Thyroid gland (tissue), 4 donors: ENCODE measurements around the gene CASKIN2. TPM values are rescaled to one million over a fixed set of nuclear protein-coding genes. Genes with fewer than 3 reads are reported as not detected.
A peak's percentile ranks its signal among the peaks of the same experiment; 100 is the strongest.

ENCODE experiments used
- DNase-seq, 2 donors: peaks; one replicate each; pipeline ENCODE4 v3.0.0-alpha.2; 2019
- H3K27ac ChIP-seq, 3 donors: fragments of 200-600 bp; sonication (generic); 1 replicate in 2 of 3; 2 replicates in 1 of 3; pipeline ENCODE4 v1.5.1; 2016 to 2019; ENCODE audit warnings: mild to moderate bottlenecking in 1 of 3, moderate library complexity in 1 of 3
- H3K27me3 ChIP-seq: fragments of 200-600 bp; sonication (generic); one replicate; pipeline ENCODE4 v1.5.1; 2019
- H3K36me3 ChIP-seq, 2 donors: fragments of 200-600 bp; sonication (generic); one replicate each; pipeline ENCODE4 v1.5.1; 2016 to 2019
- H3K4me1 ChIP-seq, 2 donors: fragments of 200-600 bp; sonication (generic); one replicate each; pipeline ENCODE4 v1.5.1; 2017 to 2019
- H3K4me3 ChIP-seq, 3 donors: fragments of 200-600 bp; sonication (generic); replicated peaks in 1 of 3; 1 replicate in 2 of 3; 2 replicates in 1 of 3; pipeline ENCODE4 v1.5.1; 2016; ENCODE audit warnings: mild to moderate bottlenecking in 1 of 3
- H3K9me3 ChIP-seq: fragments of 200-600 bp; sonication (generic); one replicate; pipeline ENCODE4 v1.5.1; 2017
- POLR2A ChIP-seq, 2 donors: fragments of 450-650 bp; IDR thresholded peaks; one replicate each; pipeline ENCODE4 v1.6.1; 2017; ENCODE audit warnings: antibody characterized with exemption in 2 of 2, mild to moderate bottlenecking in 2 of 2, moderate library complexity in 1 of 2
- WGBS, 2 donors: methylation state at CpG; one replicate each; pipeline ENCODE4 v1.1.5; 2017; 5-methylcytosine and 5-hydroxymethylcytosine counted together
- intact Hi-C: fragments of 100-400 bp; cut with DNase I; formaldehyde crosslinking; loops from one replicate; pipeline ENCODE4 v1.15.1; 2023
- total RNA-seq, 4 donors: library from RNA; depleted of rRNA; stranded (reverse); fragments of >200 nt; gene quantifications; one replicate each; pipeline ENCODE4 v1.2.3, GENCODE V29; 2016
- TF ChIP-seq, protein P1 (sequence below), 6 experiments: fragments of 200-600 bp in 3 of 6; fragments of 450-650 bp in 3 of 6; sonication (generic) in 3 of 6; IDR thresholded peaks; one replicate each; pipeline ENCODE4 v1.5.1; 2016 to 2019; ENCODE audit warnings: antibody characterized with exemption in 6 of 6, mild to moderate bottlenecking in 2 of 6, inconsistent platforms in 1 of 6, moderate library complexity in 1 of 6

Gene CASKIN2
- total RNA-seq, 4 donors from 2014 or later: 15.0 to 87.2 (median 21.7) TPM

DNA sequence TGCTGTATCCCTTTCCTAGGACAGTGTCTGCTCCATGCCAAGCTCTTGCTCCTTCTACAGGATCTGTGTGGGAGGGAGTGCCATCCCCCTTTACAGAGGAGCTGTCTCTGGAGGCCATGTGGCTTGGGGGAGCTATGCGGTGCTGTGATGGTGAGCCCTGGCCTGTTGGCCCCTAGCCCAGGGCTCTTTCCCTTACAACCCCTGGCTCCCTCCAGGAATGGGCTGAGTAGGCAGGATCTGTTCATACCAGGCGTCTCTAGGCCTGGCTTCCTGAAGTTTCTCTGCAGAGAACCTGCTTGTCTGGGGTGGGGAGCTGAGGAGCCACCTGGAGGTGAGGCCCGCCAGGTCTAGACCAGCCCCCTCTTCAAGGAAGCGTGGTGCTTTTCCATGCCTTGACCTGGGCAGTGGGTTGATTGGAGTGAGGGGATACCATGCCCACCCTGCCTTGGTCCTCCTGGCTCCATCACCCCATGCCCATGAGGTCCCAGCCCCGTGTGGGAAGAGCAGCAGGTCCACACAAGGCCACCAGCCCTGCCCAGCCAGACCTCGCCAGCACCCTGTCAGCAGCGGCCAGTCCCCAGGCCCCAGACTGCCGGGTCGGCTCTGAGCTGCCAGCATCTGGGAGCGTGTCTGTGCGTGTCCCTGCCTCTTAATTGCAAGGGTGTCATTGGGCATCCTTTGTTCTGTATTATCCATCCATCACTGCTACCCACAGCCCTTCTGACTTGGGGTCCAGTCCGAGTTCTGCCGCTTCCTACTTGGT is 24.8 kb upstream of the CASKIN2 start:
- no peak overlapping the region for H3K27ac ChIP-seq
- whole genome bisulfite sequencing, 2 donors: 84 to 89% methylated on average over 11 to 13 of the region's 13 CpGs
- H3K27me3 ChIP-seq: no peaks in the 10 kb centered on the region
- H3K9me3 ChIP-seq: no peaks in the 10 kb centered on the region
- H3K4me3 ChIP-seq: no peak overlapping the region
- DNase-seq: peak in 1 of 2 donors; percentile 12
- H3K36me3 ChIP-seq: no peaks in the 10 kb centered on the region
- H3K4me1 ChIP-seq: no peaks in the 10 kb centered on the region
- intact Hi-C loops: no loop called here
- TF ChIP-seq, protein P1, sequence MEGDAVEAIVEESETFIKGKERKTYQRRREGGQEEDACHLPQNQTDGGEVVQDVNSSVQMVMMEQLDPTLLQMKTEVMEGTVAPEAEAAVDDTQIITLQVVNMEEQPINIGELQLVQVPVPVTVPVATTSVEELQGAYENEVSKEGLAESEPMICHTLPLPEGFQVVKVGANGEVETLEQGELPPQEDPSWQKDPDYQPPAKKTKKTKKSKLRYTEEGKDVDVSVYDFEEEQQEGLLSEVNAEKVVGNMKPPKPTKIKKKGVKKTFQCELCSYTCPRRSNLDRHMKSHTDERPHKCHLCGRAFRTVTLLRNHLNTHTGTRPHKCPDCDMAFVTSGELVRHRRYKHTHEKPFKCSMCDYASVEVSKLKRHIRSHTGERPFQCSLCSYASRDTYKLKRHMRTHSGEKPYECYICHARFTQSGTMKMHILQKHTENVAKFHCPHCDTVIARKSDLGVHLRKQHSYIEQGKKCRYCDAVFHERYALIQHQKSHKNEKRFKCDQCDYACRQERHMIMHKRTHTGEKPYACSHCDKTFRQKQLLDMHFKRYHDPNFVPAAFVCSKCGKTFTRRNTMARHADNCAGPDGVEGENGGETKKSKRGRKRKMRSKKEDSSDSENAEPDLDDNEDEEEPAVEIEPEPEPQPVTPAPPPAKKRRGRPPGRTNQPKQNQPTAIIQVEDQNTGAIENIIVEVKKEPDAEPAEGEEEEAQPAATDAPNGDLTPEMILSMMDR (IDR thresholded peaks at IDR 0.05): no peak
- no peak for TF ChIP-seq POLR2A (IDR thresholded peaks at IDR 0.05)

DNA sequence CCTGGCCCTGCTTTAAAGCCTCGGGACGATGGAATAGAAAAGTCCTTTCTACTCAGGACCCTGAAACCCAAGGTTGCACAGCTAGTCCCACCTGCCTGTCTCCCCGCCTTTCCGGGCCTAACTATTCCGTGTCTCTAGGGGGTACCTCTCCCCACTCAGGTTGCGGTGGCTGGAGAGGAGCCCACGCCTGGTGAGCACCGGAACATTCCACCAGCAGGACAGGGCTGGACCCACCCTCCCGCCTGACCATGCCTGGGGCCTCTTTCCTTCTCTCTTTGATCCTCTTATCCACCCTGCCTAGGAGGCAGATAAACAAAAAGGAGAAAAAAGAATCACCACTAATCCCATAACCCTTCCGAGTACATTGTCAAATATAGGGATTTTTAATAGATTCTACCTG is 21.0 kb upstream of the CASKIN2 start:
- H3K4me3 ChIP-seq: no peak overlapping the region
- H3K27ac ChIP-seq: no peak overlapping the region
- intact Hi-C loops: no loop called here

DNA sequence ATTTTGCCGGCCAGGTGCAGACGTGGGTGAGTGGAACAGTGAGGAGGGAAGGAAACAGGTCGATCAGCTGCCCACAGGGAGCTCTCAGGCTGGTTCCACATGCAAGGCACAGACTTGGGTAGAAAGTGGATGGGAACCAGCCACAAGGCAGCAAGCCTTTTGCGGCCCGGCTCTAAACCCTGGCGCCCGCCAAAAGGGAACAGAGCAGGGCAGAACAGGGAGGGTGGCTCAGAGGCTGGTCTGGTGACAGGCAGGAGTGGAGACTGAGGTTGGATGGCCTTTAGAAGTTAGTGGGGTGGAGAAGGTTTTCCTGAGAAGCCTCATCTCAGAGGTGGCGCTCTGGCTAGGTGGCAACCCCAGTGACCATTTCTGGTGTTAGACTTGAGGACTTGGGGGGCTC is 20.5 kb upstream of the CASKIN2 start:
- no peak for DNase-seq
- intact Hi-C loops: no loop called here
- no peak overlapping the region for H3K4me3 ChIP-seq
- no peaks in the 10 kb centered on the region for H3K36me3 ChIP-seq
- H3K4me1 ChIP-seq: peaks cover 0 to 3% of the 10 kb centered on the region in 2 donors
- no peak for TF ChIP-seq POLR2A (IDR thresholded peaks at IDR 0.05)
- TF ChIP-seq, protein P1 (IDR thresholded peaks at IDR 0.05): no peak
- no peak overlapping the region for H3K27ac ChIP-seq
- no peaks in the 10 kb centered on the region for H3K9me3 ChIP-seq
- H3K27me3 ChIP-seq: no peaks in the 10 kb centered on the region
- 82 to 86% methylated on average over 8 of the region's 8 CpGs for WGBS, 2 donors

More for the DNA sequence above, 21.0 kb upstream of the CASKIN2 start:
- DNase-seq: no peak
- Histone ChIP-seq H3K9me3 (no peaks in the 10 kb centered on the region), H3K36me3 (no peaks in the 10 kb centered on the region), H3K27me3 (no peaks in the 10 kb centered on the region), H3K4me1 (no peaks in the 10 kb centered on the region)
- 77 to 78% methylated on average over 8 to 10 of the region's 10 CpGs for WGBS, 2 donors
- no peak for TF ChIP-seq POLR2A (IDR thresholded peaks at IDR 0.05)
- TF ChIP-seq, protein P1 (IDR thresholded peaks at IDR 0.05): no peak

DNA sequence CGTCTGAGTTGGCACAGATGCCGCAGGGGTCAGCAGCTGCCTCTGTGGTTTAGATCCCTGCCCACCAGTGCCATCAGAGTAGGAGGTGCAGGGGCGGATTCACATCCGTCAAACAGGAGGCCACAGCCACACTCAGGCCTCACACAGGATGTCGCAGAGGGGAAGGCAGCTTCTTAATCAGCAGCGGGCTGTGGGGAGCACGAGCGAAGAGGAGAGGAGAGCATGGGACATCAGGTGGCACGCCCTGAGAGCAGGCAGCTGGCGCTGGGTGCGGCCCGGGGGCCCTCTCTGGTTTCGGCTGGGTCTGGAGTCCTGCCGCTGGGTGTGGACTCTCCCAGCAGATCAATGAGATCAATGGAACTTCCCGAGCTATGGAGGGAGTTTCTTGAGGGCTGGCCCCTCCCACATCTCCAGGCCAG is 19.8 kb upstream of the CASKIN2 start:
- no peak overlapping the region for H3K4me3 ChIP-seq
- 82 to 86% methylated on average over 11 to 14 of the region's 15 CpGs for WGBS, 2 donors
- no peaks in the 10 kb centered on the region for H3K9me3 ChIP-seq
- TF ChIP-seq, protein P1 (IDR thresholded peaks at IDR 0.05): no peak
- TF ChIP-seq POLR2A (IDR thresholded peaks at IDR 0.05): no peak
- DNase-seq: no peak
- H3K4me1 ChIP-seq: peaks cover 0 to 6% of the 10 kb centered on the region in 2 donors
- intact Hi-C loops: no loop called here
- H3K27me3 ChIP-seq: no peaks in the 10 kb centered on the region
- no peak overlapping the region for H3K27ac ChIP-seq
- no peaks in the 10 kb centered on the region for H3K36me3 ChIP-seq

DNA sequence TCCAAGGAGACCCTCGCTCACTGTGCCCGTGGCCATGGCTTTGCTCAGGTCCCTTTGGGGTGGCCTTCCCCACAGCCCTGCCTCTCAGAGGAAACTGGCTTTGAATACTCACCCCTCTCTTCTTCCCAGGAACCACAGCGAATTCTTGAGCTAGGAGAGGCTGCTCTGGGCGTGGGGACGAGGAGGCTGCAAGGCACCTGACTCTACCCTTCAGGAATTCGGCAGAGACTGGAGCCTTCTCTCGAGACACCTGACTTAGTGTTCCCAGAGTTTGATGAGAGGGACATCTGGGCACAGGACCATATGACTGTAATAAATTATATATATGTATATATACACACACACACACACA is 16.4 kb upstream of the CASKIN2 start:
- Histone ChIP-seq H3K4me3 (no peak overlapping the region), H3K4me1 (peaks cover 8 to 22% of the 10 kb centered on the region in 2 donors), H3K9me3 (no peaks in the 10 kb centered on the region), H3K36me3 (no peaks in the 10 kb centered on the region), H3K27me3 (no peaks in the 10 kb centered on the region), H3K27ac (no peak overlapping the region)
- TF ChIP-seq POLR2A (IDR thresholded peaks at IDR 0.05): no peak
- TF ChIP-seq, protein P1 (IDR thresholded peaks at IDR 0.05): no peak
- WGBS, 2 donors: 89 to 96% methylated on average over 7 of the region's 7 CpGs
- DNase-seq: no peak
- intact Hi-C loops: no loop called here
